ENCODE results near the gene BANK1.

- TF ChIP-seq EZH2 (IDR thresholded peaks at IDR 0.05; ENCODE audit: borderline replicate concordance, low read depth, low read length, severe bottlenecking): no peak
- no peak for TF ChIP-seq CTCF (IDR thresholded peaks at IDR 0.05; ENCODE audit: borderline replicate concordance, extremely low read depth, low read length, poor library complexity, severe bottlenecking)
Observed at GRCh38 chr4:101787701-101788316, 2.7 kb upstream of the BANK1 start.
